HT-29 (cell line): ENCODE data around the gene COL10A1. TPM values are rescaled to one million over a fixed set of nuclear protein-coding genes. Genes with fewer than 3 reads are reported as not detected.
"Not testable (repeated sequence)": the region's sequence is repeated elsewhere in the genome, so short reads cannot be mapped to it uniquely, and the experiment has no call there.

ENCODE experiments used
- DNase-seq: peaks from one replicate; pipeline ENCODE4 v3.0.0-alpha.2; 2015; ENCODE audit warnings: low spot score
- total RNA-seq: library from RNA; depleted of rRNA; stranded (reverse); fragments of >200 nt; shearing (Covaris generic); gene quantifications from 2 replicates; pipeline ENCODE4 v1.2.3, GENCODE V29; 2014

Gene COL10A1
- total RNA-seq, 1 experiment from 2014 or later: not detected

DNA sequence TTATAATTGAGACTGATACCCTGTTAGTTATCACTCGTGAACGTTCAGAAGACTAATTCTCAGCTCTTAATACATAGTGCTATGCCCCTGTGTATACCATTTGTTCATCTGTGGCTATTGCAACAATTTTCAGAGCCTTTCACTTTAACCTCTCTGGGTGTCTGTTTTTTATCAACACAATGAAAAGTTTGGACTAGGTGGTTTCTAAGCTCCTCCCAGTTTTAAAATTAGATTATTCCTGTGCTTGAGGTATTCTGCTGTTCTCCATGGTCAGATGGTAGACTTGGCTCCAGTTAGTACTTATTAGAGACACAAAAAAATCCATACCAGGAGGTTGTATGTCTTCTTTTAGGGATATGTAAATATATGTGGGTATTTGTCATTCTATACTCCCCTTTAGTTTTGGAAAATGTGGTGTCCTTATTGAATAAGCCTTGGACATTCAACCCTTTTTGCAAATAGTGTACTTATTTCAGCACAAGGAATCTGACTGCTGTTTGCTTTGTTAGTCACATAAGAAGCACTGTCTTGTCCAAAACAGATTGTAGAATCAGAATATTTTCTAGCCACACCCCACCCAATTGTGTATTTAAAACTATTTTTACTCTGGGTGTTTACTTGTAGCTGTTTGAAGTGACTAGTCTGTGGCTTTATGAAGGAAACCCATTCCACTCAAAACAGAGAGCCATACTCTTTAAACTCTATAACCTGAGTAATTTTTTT is 2.0 kb upstream of the COL10A1 start:
- DNase-seq: no peak

GRCh38 chr6:116120430-116120829 is 5.5 kb downstream of the COL10A1 start:
- no peak for DNase-seq

- DNase-seq: no peak
These were observed 7.3 kb downstream of the COL10A1 start for GRCh38 chr6:116118608-116119007.

GRCh38 chr6:116115781-116116180 is 10.2 kb downstream of the COL10A1 start:
- no peak for DNase-seq

GRCh38 chr6:116113386-116113785 is 12.5 kb downstream of the COL10A1 start:
- no peak for DNase-seq

DNA sequence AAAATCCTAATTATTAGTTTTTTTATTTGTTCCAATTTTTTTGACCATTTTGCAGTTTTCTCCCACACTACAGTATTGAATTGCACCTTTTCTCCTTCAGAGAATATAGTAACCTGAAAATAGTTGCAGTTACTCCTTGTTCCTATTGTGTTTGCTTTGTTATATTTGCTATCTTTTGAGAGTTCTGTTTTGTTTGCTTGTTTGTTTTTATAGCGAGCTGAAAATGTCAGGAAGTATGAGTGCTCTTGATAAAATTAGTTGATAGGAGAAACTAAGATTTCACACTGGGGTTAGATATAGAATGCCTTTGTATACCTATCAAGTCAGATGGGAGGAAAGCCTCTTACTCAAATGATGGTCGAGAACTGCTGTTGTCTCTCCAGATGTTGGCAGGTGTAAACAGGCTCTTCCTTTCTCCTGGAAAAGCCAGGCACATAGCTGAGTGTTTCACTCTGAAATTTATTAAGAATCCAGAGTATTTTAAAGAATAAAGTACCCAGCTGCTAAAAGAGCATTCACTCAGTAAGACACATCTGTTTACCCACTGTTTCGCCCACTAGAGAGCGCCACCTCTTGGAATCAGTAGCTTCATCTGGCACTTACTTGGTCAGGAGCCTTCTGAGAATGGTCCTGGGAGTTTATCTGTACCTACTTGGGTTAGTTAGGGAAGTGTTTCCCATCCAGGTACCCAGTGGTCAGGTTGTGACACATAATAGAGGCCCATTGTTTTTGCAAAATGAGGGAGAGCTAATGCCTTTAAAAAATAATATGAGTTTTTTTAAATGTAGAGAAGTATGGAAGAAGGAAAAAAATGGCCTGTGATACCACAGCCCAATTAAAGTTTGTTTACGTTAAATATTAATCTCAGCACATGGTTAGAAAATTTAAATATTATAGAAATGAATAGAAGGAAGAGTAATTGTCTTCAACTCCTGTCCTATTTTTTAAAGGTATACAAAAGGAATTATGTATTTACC is 14.1 kb downstream of the COL10A1 start:
- peak; percentile 57 for DNase-seq

- no peak for DNase-seq
These were observed 17.1 kb downstream of the COL10A1 start for GRCh38 chr6:116108836-116109235.

- DNase-seq: no peak
These were observed 19.8 kb downstream of the COL10A1 start for GRCh38 chr6:116106146-116106545.

DNA sequence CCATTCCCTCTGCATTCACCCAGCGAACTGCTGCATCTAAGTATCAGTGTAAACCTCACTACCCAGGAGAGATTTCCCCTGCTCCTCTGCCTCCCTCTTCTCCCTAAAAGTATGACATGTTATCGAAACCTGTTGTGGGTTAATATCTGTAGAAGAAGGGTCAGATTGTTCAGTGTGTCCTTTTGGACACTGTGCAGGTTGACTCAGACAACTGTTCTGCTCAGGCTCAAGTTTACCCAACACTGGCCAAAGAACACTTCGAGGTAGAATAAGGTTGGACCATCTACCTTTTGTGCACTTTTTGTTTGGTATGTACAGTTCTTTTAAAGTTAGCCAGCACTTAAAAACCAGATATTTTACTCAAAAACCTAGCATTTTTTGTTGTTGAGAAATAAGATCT is 20.7 kb downstream of the COL10A1 start:
- DNase-seq: no peak

DNA sequence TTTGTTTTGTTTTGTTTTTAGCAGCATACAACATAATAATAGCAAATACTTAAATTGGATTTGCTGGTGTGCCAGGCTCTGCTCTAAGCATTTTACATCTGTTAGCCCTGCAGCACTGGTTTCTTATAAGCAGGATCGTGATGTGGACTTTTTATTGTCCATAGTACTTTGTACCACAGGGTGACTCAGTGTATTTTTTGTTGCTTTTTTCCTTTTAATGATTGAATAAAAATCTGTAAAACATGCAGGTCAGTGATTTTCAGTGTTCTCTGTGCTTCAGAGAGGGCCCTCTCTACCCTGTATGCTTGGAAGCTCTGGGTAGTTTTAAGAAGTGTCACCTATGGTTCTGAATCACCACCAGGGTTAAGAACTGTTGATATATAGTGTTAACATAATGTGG is 21.3 kb downstream of the COL10A1 start:
- DNase-seq: no peak

DNA sequence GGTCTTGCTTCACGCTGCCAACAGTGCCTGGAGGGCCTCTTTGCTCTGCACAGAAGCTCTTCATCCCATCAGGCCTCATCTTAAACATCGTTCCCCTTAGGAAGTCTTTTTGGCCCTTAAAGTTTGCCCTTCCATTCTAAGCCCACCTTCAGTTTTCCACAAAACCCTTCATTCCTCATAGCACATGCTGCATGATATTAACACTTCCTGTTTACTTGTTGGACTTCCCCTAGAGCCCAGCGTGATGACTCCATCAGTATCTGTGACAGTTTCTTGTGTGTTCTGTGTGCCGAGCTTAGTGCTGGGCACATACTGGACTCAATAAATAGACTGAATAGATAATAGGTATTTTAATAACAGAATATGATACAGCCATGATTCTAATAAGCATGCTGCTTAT is 23.1 kb downstream of the COL10A1 start:
- no peak for DNase-seq

DNA sequence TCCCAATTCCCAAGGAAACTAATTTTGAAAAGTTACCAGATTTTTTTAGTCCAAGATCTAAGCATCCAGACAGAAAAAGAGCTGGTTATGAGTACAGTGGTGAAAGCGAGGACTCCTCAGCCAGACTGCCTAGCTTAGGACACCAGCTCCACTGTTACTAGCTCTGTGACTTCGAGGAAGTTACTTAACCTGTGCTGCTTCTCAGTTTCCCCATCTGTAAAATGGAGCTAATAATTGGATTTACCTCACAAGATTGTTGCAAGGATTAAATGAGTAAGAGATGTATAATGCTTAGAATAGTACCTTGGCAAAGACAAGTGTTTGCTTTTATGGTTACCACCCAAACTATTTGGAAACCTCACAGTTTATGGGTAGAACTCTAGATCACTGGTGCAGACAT is 24.1 kb downstream of the COL10A1 start:
- peak; percentile 7 for DNase-seq

DNA sequence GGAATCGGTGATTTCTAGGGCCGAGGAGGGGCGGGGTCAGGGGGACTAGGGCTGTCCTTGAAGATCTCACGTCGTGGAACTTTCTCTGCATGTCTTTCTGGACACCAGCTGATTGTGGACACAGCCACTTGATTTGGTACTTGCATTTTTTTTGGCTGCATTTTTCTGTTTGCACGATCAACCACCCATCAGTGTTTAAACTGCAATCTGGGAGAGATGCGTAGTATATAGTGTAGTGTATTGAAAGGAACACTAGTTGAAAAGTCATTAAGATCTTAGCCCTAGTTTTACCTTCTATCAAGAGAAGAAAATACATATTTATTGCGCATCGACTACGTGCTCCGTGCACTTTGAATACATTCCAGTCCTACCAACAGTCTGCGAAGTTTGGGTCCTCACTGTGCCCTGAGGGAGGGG is 24.6 kb downstream of the COL10A1 start:
- no peak for DNase-seq

GRCh38 chr6:116100419-116101301 is 25.3 kb downstream of the COL10A1 start, which contains the start of gene NT5DC1:
Gene NT5DC1, plus strand, starts transcription at chr6:116100853. Its CDS starts 78 bp downstream, at chr6:116100931.
- DNase-seq: peak; percentile 89

DNA sequence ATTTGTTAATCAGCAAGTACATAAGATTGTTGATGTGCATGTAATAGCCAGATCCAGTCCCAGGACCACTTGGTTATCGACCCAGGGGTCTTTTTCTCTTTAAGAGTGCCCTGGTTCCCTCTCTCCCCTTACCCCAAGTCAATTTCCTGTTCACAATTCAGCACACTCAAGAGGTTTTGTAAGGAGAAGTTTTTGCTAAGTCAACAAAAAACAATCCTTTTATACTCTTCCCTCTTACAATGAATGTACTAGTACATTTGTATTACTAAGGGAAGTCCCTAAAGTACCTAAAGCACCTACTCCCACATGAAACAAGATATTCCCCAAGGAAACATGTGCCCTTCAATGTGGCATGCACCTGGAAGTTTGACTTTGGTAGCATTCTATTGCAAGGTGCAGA is 26.9 kb downstream of the COL10A1 start:
- no peak for DNase-seq

DNA sequence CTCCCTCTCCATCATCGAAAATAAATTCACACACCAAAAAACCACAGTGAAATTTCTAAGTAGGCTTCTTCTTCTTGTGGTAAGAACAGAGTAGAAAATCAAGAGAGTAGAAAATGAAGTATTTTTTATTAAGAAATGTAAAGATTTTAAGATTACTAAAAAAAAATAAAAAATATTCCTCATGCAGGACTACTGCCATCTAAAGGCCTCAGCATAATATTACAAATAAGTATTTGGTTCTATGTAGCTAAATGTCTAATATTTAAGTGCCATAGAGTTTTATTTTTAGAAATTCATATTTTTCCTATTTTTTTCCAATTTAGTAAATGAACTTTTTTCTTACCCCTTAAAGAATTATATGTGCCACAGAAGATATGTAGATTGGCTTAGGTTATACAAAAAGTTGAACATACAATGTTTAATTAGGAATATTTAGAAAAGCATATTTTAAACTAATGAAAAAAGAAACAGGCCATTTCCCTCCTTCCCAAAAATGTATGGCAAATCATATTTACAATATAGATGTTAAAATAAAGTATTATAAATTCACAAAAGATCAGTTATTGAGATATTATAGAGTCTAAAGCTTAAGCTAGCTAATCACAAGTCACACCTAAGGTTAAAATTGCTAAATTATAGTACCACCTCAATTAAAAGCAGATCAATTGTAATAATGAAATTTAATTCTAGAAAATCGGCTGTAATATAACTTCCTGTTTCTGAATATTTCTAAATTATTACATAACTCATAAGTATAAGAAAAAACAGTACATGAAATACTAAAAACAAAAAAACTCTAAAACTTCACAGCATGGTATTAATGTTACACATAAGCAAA is 28.7 kb downstream of the COL10A1 start:
- peak; percentile 27 for DNase-seq

- not testable (repeated sequence) for DNase-seq
These were observed 29.7 kb downstream of the COL10A1 start for GRCh38 chr6:116096048-116096759.

DNA sequence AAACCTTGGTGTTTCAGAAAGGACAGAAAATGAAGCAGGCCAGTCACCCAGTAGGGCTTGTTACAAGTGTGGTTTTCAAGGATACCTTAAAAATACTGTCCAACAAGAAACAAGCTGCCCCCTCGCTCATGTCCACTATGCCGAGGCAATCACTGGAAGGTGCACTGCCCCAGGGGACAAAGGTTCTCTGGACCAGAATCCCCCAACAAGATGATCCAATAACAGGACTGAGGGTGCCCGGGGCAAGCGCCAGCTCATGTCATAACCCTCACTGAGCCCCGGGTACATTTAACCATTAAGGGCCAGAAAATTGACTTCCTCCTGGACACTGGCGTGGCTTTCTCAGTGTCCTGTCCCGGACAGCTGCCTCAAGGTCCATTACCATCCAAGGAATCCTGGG is 31.9 kb downstream of the COL10A1 start:
- DNase-seq: no peak

- no peak for DNase-seq
These were observed 35.7 kb downstream of the COL10A1 start for GRCh38 chr6:116090251-116090650.

DNA sequence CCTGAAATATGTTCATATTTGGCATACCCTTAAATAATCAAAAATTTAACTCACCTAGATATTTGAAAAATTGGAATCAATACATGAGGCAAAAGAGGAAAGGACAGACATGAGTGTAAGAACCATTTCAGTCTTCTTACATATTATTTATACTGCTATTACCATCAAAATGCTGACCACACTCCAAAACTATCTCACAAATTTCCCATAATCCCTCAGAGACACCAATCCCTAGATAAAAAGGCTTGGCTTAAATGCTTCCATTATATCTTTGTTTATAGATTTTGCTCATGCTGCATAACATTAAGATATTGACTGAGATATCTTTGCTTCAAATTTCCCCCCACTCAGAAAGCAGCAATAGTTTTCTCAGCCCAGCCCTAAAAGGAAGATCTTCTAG is 37.0 kb downstream of the COL10A1 start:
- DNase-seq: no peak
